ENCODE measurements around the gene MBD5.
"Not testable (repeated sequence)": the region's sequence is repeated elsewhere in the genome, so short reads cannot be mapped to it uniquely, and the experiment has no call there.

The MBD5 gene

GRCh38 chr2:148006249-148007007 is 14.5 kb upstream of the MBD5 start:
- Histone ChIP-seq H3K27me3 (no peaks in the 10 kb centered on the region), H3K4me3 (no peak overlapping the region), H3K9me3 (peaks cover 0 to 5% (median 0%) of the 10 kb centered on the region in 3 donors), H3K4me1 (no peaks in the 10 kb centered on the region), H3K36me3 (no peaks in the 10 kb centered on the region), H3K27ac (no peak overlapping the region)
- no peak for TF ChIP-seq CTCF (IDR thresholded peaks at IDR 0.05)
- intact Hi-C loops (cut with DNase I; ENCODE audit: low total_unique reads): no loop called here
- DNase-seq: no peak

- DNase-seq: no peak
- intact Hi-C loops (cut with DNase I; ENCODE audit: low total_unique reads): no loop called here
- H3K27ac ChIP-seq: no peak overlapping the region
- no peaks in the 10 kb centered on the region for H3K27me3 ChIP-seq
- H3K4me3 ChIP-seq: no peak overlapping the region
- H3K9me3 ChIP-seq: peaks cover 0 to 5% (median 0%) of the 10 kb centered on the region in 3 donors
- H3K36me3 ChIP-seq: no peaks in the 10 kb centered on the region
- no peak for TF ChIP-seq CTCF (IDR thresholded peaks at IDR 0.05)
- H3K4me1 ChIP-seq: no peaks in the 10 kb centered on the region
These were observed 13.5 kb upstream of the MBD5 start for GRCh38 chr2:148007219-148007900.

- H3K27ac ChIP-seq, DNase-seq, H3K4me1 ChIP-seq: not testable (repeated sequence)
These were observed 12.5 kb upstream of the MBD5 start for GRCh38 chr2:148008411-148008810.

GRCh38 chr2:148013876-148014275 is 7.0 kb upstream of the MBD5 start:
- H3K36me3 ChIP-seq: no peaks in the 10 kb centered on the region
- H3K9me3 ChIP-seq: no peaks in the 10 kb centered on the region
- TF ChIP-seq CTCF (IDR thresholded peaks at IDR 0.05): no peak
- DNase-seq: no peak
- peaks cover 0 to 8% (median 2%) of the 10 kb centered on the region in 4 donors for H3K4me1 ChIP-seq
- intact Hi-C loops (cut with DNase I; ENCODE audit: low total_unique reads): no loop called here
- H3K27ac ChIP-seq: no peak overlapping the region
- no peaks in the 10 kb centered on the region for H3K27me3 ChIP-seq
- H3K4me3 ChIP-seq: no peak overlapping the region

More at GRCh38 chr2:148008411-148008810, 12.5 kb upstream of the MBD5 start:
- intact Hi-C loops (cut with DNase I; ENCODE audit: low total_unique reads); H3K27me3 ChIP-seq; H3K9me3 ChIP-seq; H3K4me3 ChIP-seq; H3K36me3 ChIP-seq: not testable (repeated sequence)

- no peak for DNase-seq
- no peak overlapping the region for H3K27ac ChIP-seq
- H3K4me3 ChIP-seq: no peak overlapping the region
- no peak for TF ChIP-seq CTCF (IDR thresholded peaks at IDR 0.05)
- intact Hi-C loops (cut with DNase I; ENCODE audit: low total_unique reads): no loop called here
- peaks cover 0 to 15% (median 6%) of the 10 kb centered on the region in 4 donors for H3K4me1 ChIP-seq
- no peaks in the 10 kb centered on the region for H3K36me3 ChIP-seq
- no peaks in the 10 kb centered on the region for H3K9me3 ChIP-seq
- no peaks in the 10 kb centered on the region for H3K27me3 ChIP-seq
These were observed 6.3 kb upstream of the MBD5 start for GRCh38 chr2:148014616-148015015.

All from tibial artery (tissue), 4 donors.